Measurements from ENCODE around the gene SLC39A10.

SLC39A10 gene

DNA sequence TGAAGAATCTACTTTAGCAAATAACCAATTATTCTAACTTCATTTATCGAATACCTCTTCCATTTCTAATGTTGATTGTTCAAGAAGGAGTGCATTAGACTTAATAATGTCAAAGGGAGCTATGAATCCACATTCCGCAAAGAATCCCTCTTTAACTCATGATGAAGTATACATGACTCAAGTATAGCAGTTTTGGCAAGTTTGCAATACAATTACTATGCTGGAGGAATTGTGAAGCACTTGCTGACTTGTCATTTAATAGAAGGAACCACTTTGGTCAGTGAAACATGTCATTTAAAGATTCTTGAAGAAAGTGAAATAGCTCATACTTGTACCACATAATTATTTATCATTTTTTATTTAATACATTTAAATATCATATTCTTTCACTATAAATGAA lies 125.1 kb downstream of the SLC39A10 start:
- WGBS, 2 experiments: 100% methylated on average over 2 of the region's 2 CpGs; no CpG with 5 or more reads in 1 of the 2 experiments

More for the DNA sequence above, 125.1 kb downstream of the SLC39A10 start:
- no peaks in the 10 kb centered on the region for H3K4me1 ChIP-seq (ENCODE audit: control insufficient read depth, insufficient read depth, low read length)
- H3K4me3 ChIP-seq (ENCODE audit: insufficient read depth, low read depth, low read length): no peak overlapping the region
- no peaks in the 10 kb centered on the region for H3K27me3 ChIP-seq (ENCODE audit: control insufficient read depth, insufficient read depth, low read length, poor library complexity, severe bottlenecking)
- H3K27ac ChIP-seq (ENCODE audit: insufficient read depth, low read depth, low read length, poor library complexity, severe bottlenecking): no peak overlapping the region
- no peaks in the 10 kb centered on the region for H3K36me3 ChIP-seq (ENCODE audit: control insufficient read depth, insufficient read depth, low read length)
- no peaks in the 10 kb centered on the region for H3K9me3 ChIP-seq (ENCODE audit: control insufficient read depth, low read length)

Measured in ectodermal cell (in vitro differentiated cells).